Esophagus muscularis mucosa (tissue), 4 donors: Measurements from ENCODE around the gene CMTM4.

ENCODE experiments used
- CTCF ChIP-seq, 3 experiments: fragments of 200-600 bp in 2 of 3; fragments of 450-650 bp in 1 of 3; sonication (generic) in 2 of 3; IDR thresholded peaks; one replicate each; pipeline ENCODE4 v1.5.1; 2017 to 2019; ENCODE audit warnings: antibody characterized with exemption in 3 of 3, mild to moderate bottlenecking in 2 of 3, moderate library complexity in 1 of 3
- EP300 ChIP-seq: sonication (generic); formaldehyde crosslinking; IDR thresholded peaks from one replicate; pipeline ENCODE4 v1.6.1; 2017; ENCODE audit warnings: antibody characterized with exemption
- POLR2AphosphoS5 ChIP-seq, 2 donors: sonication (generic); formaldehyde crosslinking; IDR thresholded peaks; one replicate each; pipeline ENCODE4 v1.6.1; 2017; ENCODE audit warnings: antibody characterized with exemption in 2 of 2

- TF ChIP-seq CTCF (IDR thresholded peaks at IDR 0.05) (no peak), EP300 (no peak), POLR2AphosphoS5 (IDR thresholded peaks at IDR 0.05) (no peak)
Observed at GRCh38 chr16:66574081-66574480, 122.5 kb downstream of the CMTM4 start.
